HG03066 (cell line): ENCODE data around the gene CCL23.

Source experiments
- ATAC-seq: cut with Tn5 transposase; IDR thresholded peaks from one replicate; pipeline ENCODE4 v1.9.1; 2021; ENCODE audit warnings: low read depth; ENCODE audit not compliant: unreplicated experiment

CCL23 gene

DNA sequence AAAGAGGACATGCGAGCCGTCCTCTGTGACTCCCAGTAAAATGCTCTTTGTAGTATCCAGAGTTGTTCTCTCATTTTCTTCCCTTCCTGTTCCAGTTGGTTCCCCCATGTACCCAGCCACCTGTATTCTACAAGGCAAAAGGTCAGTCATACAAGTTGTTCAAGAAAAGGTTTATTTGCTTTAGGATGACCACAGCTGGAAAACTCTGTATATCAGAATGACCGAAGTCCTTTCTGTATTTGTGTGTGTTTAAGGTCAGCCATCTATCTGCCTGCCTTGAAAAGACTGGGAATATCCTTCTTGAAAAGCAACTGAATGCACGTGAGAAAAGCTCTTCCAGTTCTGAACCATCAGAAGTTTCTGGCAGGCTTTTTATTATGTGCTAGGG, 44.8 kb downstream of the CCL23 start:
- no peak for ATAC-seq

DNA sequence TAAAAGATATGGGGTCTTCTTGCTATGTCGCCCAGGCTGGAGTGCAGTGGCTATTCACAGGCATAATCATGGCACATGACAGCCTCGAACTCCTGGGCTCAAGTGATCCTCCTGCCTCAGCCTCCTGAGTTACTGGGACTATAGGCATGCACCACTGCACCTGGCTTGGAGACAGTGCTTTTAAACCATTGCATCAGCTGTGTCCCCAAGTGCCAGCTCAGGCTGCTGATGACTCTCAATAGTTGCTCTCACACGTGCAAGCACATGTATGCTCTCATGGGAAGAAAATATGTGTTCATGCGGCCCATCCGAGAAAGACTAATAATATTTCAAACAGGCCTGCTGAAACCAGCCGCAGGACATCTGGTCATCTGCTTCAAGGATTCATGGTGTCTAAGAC, 45.2 kb downstream of the CCL23 start:
- ATAC-seq, result no peak

DNA sequence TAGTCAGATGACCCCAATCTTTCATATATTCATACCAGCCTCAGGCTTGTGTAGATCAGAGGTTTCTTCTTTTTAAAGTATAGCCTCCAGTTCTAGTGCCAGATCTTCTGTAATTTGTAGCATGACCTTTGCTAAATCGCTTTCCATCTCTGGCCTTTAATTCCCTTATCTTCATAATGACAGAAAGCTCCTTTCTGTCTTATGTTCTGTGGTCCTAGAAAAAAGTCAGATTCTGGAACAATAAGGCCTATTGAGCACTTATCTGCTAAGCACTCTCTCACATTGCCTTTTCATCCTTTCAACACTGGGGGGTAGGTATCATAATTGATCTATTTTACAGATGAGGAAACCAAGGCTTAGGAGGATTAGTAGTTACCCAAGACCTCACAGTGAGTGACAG, 45.7 kb downstream of the CCL23 start:
- no peak for ATAC-seq

DNA sequence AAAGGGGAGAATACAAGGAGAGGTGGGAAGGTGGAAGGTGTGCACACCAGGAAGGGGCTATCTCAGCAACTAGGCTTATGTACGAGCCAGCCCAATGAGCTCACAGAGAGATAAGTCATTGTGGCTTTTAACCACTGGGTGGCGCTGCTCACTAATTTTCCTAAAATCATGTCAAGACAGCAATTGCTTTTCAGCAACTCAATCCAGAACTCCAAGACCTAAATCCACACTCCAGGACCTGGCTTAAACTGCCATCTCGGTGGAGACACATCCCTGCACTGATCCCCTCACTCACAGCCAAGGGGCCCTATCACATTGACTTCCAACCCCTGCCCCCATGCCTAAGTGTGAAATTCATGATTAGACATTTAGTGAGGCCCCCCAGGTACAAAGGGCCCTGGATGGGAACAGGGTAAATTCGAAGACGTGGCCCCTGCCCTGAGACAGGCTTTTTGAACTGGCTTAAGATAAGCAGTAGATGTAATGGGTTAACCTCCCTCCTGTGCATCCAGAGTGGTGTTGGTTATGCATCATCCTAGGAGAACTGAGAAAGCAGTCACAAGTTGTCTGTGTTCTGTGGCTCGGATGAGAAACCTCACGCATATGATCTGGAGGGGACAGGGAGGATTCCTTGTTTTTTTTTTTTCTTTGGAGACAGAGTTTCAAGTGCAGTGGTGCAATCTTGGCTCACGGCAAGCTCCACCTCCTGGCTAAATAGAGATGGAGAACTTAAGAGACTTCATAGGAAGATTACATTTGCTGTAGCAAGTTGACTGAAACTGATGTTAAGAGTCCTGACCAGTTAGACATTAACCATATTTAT, 48.0 kb downstream of the CCL23 start:
- ATAC-seq, result no peak

DNA sequence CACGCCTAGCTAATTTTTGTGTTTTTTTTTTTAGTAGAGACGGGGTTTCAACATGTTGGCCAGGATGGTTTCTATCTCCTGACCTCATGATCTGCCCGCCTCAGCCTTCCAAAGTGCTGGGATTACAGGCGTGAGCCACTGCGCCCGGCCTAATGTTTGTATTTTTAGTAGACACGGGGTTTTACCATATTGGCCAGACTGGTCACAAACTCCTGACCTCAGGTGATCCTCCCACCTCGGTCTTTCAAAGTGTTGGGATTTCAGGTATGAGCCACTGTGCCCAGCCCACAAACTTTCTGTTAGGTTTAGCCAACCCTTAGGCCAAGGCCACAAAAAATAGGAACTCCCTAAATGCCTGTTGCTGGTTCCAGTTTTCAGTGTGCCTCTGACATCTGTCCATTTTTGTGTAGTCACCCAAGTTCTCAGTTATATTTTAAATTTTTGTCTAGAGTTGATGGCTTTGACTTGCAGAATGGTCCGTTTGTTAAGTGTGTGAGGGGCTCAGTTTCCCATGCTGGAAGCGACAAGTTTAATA, 49.2 kb downstream of the CCL23 start:
- ATAC-seq, result no peak

DNA sequence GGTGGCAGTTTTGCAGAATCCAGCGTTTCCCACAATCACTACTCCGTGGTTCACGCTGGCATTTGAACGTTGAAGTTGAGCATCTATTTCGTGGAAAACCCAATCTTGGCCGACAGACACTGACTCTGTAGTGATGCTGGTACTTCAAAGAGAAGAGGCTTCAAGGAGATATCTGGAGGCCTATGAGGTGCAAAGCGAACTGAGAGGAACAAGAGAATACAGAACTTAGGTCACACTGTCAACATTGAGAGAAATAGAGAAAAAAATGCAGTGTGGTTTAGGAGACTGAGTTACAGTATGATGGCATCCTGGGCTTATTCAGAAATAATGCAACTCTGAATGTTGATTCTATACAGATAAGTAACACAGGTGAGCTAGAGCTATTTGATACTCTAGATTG, 52.5 kb downstream of the CCL23 start:
- no peak for ATAC-seq

DNA sequence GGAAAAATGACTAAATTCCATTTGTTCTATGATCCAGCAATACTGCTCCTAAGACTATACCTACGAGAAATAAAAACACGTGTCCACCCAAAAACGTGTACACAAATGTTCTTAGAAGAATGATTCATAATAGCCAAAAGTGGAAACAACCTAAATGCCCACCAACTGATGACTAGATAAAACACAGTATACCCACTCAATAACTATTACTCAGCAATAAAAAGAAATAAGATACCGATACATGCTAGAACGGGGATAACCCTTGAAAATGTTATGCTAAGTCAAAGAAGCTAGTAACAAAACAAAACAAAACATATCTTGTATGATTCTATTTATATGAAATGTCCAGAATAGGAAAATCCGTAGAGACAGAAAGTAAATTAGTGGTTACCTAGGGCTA, 54.1 kb downstream of the CCL23 start:
- no peak for ATAC-seq
